NCI-H146 (cell line): ENCODE data around the gene ZNF385B.

Experiments
- DNase-seq: peaks from one replicate; lab custom pipeline; 2025; lab: John Stamatoyannopoulos, UW

Gene ZNF385B

GRCh38 chr2:179746981-179747380 lies 114.4 kb downstream of the ZNF385B start:
- no peak for DNase-seq

GRCh38 chr2:179745635-179746256 lies 115.7 kb downstream of the ZNF385B start:
- DNase-seq: no peak

GRCh38 chr2:179744401-179744800 lies 117.0 kb downstream of the ZNF385B start:
- no peak for DNase-seq

- DNase-seq: no peak
These were observed 120.1 kb downstream of the ZNF385B start for GRCh38 chr2:179741317-179741716.

- no peak for DNase-seq
These were observed 131.4 kb downstream of the ZNF385B start for GRCh38 chr2:179729966-179730365.

GRCh38 chr2:179726461-179727180 lies 134.8 kb downstream of the ZNF385B start:
- DNase-seq: no peak

GRCh38 chr2:179724403-179724802 lies 137.0 kb downstream of the ZNF385B start:
- no peak for DNase-seq

GRCh38 chr2:179720173-179720772 lies 141.1 kb downstream of the ZNF385B start:
- no peak for DNase-seq

GRCh38 chr2:179715871-179716270 lies 145.5 kb downstream of the ZNF385B start:
- DNase-seq: no peak

GRCh38 chr2:179715196-179715595 lies 146.2 kb downstream of the ZNF385B start:
- no peak for DNase-seq

GRCh38 chr2:179712825-179713224 lies 148.6 kb downstream of the ZNF385B start:
- DNase-seq: no peak

- no peak for DNase-seq
These were observed 150.0 kb downstream of the ZNF385B start for GRCh38 chr2:179711375-179711774.

- no peak for DNase-seq
These were observed 157.7 kb downstream of the ZNF385B start for GRCh38 chr2:179703702-179704101.

- DNase-seq: no peak
These were observed 158.5 kb downstream of the ZNF385B start for GRCh38 chr2:179702912-179703311.

- no peak for DNase-seq
These were observed 159.8 kb downstream of the ZNF385B start for GRCh38 chr2:179701524-179702110.

- no peak for DNase-seq
These were observed 165.9 kb downstream of the ZNF385B start for GRCh38 chr2:179695486-179695885.

- DNase-seq: no peak
These were observed 166.4 kb downstream of the ZNF385B start for GRCh38 chr2:179694963-179695362.

- no peak for DNase-seq
These were observed 168.8 kb downstream of the ZNF385B start for GRCh38 chr2:179692610-179693009.

GRCh38 chr2:179692043-179692442 lies 169.4 kb downstream of the ZNF385B start:
- no peak for DNase-seq

- DNase-seq: no peak
These were observed 170.2 kb downstream of the ZNF385B start for GRCh38 chr2:179691235-179691634.

- no peak for DNase-seq
These were observed 174.6 kb downstream of the ZNF385B start for GRCh38 chr2:179686718-179687342.

GRCh38 chr2:179686069-179686468 lies 175.3 kb downstream of the ZNF385B start:
- no peak for DNase-seq

GRCh38 chr2:179685146-179685545 lies 176.3 kb downstream of the ZNF385B start:
- DNase-seq: no peak
